K562 (cell line): ENCODE measurements around the gene CARM1. TPM values are rescaled to one million over a fixed set of nuclear protein-coding genes. Genes with fewer than 3 reads are reported as not detected.

Experiments
- BDP1 ChIP-seq: IDR thresholded peaks from 3 replicates; pipeline ENCODE4 v1.6.1; 2011; ENCODE audit not compliant: insufficient read length, insufficient read depth
- EWSR1 ChIP-seq: fragments of 450-650 bp; IDR thresholded peaks from 2 replicates; pipeline ENCODE4 v1.6.1; 2018; ENCODE audit warnings: borderline replicate concordance, mild to moderate bottlenecking, low read depth, moderate library complexity; ENCODE audit not compliant: partially characterized antibody
- KAT7 ChIP-seq: sonication (generic); formaldehyde crosslinking; IDR thresholded peaks from 2 replicates; pipeline ENCODE4 v1.8.0; 2022; ENCODE audit warnings: missing genetic modification reagents, mild to moderate bottlenecking, borderline replicate concordance
- NFE2L1 ChIP-seq: fragments of 450-650 bp; IDR thresholded peaks from 2 replicates; pipeline ENCODE4 v1.6.1; 2016; ENCODE audit warnings: missing genetic modification characterization, low read depth, mild to moderate bottlenecking, missing compliant biosample characterization, moderate library complexity, borderline replicate concordance
- POLR3A ChIP-seq: IDR thresholded peaks from 2 replicates; pipeline ENCODE4 v1.6.1; 2011; ENCODE audit warnings: borderline replicate concordance, mild to moderate bottlenecking, moderate library complexity; ENCODE audit not compliant: insufficient read length, insufficient read depth; ENCODE audit errors: extremely low read depth
- SIRT6 ChIP-seq: IDR thresholded peaks from one replicate; pipeline ENCODE4 v1.6.1; 2012; ENCODE audit warnings: low read depth, mild to moderate bottlenecking, control low read depth, inconsistent platforms, low read length, moderate library complexity
- ZBTB7A ChIP-seq: IDR thresholded peaks from 2 replicates; pipeline ENCODE4 v1.6.1; 2011; ENCODE audit warnings: low read depth, mild to moderate bottlenecking, low read length, moderate library complexity, borderline replicate concordance; ENCODE audit not compliant: control insufficient read depth
- ZNF75A ChIP-seq: fragments of 450-650 bp; formaldehyde crosslinking; IDR thresholded peaks from 2 replicates; pipeline ENCODE4 v1.4.0; 2020; ENCODE audit warnings: mild to moderate bottlenecking
- ZNF764 ChIP-seq: fragments of 250-450 bp; sonication (Bioruptor Pico); IDR thresholded peaks from 2 replicates; pipeline ENCODE4 v1.4.0; 2020; ENCODE audit warnings: low read depth, mild to moderate bottlenecking, moderate library complexity
- polyA plus RNA-seq, 8 experiments: library from polyadenylated mRNA; depleted of rRNA in 4 of 8; stranded (reverse) in 5 of 8; unstranded in 3 of 8; fragments of >200 nt; fragmentation: Nextera tagmentation in 2 of 8; fragmentation: Illumina TruSeq in 1 of 8; extraction: Ambion mirVana in 2 of 8; extraction: Trizol in 1 of 8; gene quantifications; 2 replicates each; pipeline versions ENCODE4 v1.2.1 to v1.2.3, GENCODE V29; 2011 to 2014; ENCODE audit warnings: inconsistent platforms in 1 of 8, missing spikeins in 1 of 8
- total RNA-seq, 7 experiments: library from RNA; depleted of rRNA in 6 of 7; stranded (reverse); fragments of >200 nt in 6 of 7; fragmentation: Illumina TruSeq in 2 of 7; extraction: Trizol in 2 of 7; gene quantifications; 2 replicates each; pipeline versions ENCODE4 v1.2.1 to v1.2.3, GENCODE V29; 2011 to 2021; ENCODE audit warnings: low replicate concordance in 1 of 7
- TF ChIP-seq, protein P1 (sequence below): fragments of 450-650 bp; IDR thresholded peaks from 2 replicates; pipeline ENCODE4 v1.7.1; 2018; ENCODE audit warnings: mild to moderate bottlenecking, low read depth; ENCODE audit not compliant: partially characterized antibody
- TF ChIP-seq, protein P2 (sequence below), 2 experiments: IDR thresholded peaks; 2 replicates each; pipeline ENCODE4 v1.6.1; 2012; ENCODE audit warnings: improper control_type of control experiment in 2 of 2, low read depth in 2 of 2, low read length in 2 of 2, borderline replicate concordance in 1 of 2
- TF ChIP-seq, protein P3 (sequence below): IDR thresholded peaks from 2 replicates; pipeline ENCODE4 v1.6.1; 2011; ENCODE audit warnings: borderline replicate concordance, low read depth, mild to moderate bottlenecking, moderate library complexity, low read length; ENCODE audit not compliant: insufficient read depth, poor library complexity, severe bottlenecking
- TF ChIP-seq, protein P4 (sequence below): sonication (generic); formaldehyde crosslinking; IDR thresholded peaks from 2 replicates; pipeline ENCODE4 v1.8.0; 2022; ENCODE audit warnings: mild to moderate bottlenecking, low read depth, missing genetic modification reagents
- TF ChIP-seq, protein P5 (sequence below): fragments of 250-450 bp; sonication (Bioruptor Pico); IDR thresholded peaks from 2 replicates; pipeline ENCODE4 v1.5.0; 2020; ENCODE audit warnings: mild to moderate bottlenecking, borderline replicate concordance

Gene CARM1
- total and polyA plus RNA-seq, 9 of the 15 experiments (the other 6 are each of a cell fraction or from before 2014, with no cell fraction given): 0.36 to 86.0 (median 29.7) TPM

DNA sequence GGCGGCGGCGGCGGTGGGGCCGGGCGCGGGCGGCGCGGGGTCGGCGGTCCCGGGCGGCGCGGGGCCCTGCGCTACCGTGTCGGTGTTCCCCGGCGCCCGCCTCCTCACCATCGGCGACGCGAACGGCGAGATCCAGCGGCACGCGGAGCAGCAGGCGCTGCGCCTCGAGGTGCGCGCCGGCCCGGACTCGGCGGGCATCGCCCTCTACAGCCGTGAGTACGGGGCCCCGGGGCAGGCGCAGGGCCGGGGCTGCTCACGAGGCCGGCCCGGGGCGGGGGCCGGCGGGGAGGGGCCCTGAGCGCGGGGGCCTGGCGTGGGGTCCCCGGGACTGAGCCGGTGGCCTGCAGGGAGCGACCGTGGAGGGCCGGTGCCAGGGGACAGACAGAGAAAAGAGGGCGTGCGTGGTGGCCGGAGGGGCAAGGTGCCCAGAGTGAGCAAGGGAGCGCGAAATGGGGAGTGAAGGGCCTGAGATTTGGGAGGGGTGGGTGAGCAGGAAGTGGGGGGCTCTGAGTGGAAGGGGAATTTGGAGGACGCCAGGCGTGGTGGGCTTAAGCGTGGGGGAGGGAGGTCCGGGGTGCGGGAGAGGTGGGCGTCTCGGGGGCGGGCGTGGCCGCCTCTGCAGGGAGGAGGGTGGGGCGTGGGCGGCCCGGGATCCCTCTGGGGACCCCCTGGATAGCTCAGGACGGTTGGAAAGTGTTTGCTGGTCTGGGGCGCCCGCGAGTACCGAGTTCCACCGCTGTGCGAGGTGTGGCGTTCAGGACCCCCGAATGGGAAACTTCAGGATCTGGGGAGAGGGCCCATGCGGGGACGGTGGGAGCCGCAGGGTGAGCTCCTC lies 575 bp downstream of the CARM1 start (continued):
- TF ChIP-seq, protein P1, sequence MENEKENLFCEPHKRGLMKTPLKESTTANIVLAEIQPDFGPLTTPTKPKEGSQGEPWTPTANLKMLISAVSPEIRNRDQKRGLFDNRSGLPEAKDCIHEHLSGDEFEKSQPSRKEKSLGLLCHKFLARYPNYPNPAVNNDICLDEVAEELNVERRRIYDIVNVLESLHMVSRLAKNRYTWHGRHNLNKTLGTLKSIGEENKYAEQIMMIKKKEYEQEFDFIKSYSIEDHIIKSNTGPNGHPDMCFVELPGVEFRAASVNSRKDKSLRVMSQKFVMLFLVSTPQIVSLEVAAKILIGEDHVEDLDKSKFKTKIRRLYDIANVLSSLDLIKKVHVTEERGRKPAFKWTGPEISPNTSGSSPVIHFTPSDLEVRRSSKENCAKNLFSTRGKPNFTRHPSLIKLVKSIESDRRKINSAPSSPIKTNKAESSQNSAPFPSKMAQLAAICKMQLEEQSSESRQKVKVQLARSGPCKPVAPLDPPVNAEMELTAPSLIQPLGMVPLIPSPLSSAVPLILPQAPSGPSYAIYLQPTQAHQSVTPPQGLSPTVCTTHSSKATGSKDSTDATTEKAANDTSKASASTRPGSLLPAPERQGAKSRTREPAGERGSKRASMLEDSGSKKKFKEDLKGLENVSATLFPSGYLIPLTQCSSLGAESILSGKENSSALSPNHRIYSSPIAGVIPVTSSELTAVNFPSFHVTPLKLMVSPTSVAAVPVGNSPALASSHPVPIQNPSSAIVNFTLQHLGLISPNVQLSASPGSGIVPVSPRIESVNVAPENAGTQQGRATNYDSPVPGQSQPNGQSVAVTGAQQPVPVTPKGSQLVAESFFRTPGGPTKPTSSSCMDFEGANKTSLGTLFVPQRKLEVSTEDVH: no peak
- TF ChIP-seq SIRT6: no peak
- no peak for TF ChIP-seq NFE2L1 (tag)
- no peak for TF ChIP-seq KAT7 (CRISPR knock-in tag)
- TF ChIP-seq, protein P2, sequence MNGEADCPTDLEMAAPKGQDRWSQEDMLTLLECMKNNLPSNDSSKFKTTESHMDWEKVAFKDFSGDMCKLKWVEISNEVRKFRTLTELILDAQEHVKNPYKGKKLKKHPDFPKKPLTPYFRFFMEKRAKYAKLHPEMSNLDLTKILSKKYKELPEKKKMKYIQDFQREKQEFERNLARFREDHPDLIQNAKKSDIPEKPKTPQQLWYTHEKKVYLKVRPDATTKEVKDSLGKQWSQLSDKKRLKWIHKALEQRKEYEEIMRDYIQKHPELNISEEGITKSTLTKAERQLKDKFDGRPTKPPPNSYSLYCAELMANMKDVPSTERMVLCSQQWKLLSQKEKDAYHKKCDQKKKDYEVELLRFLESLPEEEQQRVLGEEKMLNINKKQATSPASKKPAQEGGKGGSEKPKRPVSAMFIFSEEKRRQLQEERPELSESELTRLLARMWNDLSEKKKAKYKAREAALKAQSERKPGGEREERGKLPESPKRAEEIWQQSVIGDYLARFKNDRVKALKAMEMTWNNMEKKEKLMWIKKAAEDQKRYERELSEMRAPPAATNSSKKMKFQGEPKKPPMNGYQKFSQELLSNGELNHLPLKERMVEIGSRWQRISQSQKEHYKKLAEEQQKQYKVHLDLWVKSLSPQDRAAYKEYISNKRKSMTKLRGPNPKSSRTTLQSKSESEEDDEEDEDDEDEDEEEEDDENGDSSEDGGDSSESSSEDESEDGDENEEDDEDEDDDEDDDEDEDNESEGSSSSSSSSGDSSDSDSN (IDR thresholded peaks at IDR 0.05; ENCODE audit: borderline replicate concordance in 1 of 2, low read depth in 2 of 2, low read length in 2 of 2): 0 out of 4 replicates have a peak, but pooled peaks of 1 of the 2 experiments have one; percentile 32
- TF ChIP-seq, protein P3, sequence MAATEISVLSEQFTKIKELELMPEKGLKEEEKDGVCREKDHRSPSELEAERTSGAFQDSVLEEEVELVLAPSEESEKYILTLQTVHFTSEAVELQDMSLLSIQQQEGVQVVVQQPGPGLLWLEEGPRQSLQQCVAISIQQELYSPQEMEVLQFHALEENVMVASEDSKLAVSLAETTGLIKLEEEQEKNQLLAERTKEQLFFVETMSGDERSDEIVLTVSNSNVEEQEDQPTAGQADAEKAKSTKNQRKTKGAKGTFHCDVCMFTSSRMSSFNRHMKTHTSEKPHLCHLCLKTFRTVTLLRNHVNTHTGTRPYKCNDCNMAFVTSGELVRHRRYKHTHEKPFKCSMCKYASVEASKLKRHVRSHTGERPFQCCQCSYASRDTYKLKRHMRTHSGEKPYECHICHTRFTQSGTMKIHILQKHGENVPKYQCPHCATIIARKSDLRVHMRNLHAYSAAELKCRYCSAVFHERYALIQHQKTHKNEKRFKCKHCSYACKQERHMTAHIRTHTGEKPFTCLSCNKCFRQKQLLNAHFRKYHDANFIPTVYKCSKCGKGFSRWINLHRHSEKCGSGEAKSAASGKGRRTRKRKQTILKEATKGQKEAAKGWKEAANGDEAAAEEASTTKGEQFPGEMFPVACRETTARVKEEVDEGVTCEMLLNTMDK: no peak
- TF ChIP-seq EWSR1: no peak
- TF ChIP-seq ZNF764 (CRISPR knock-in tag): no peak
- TF ChIP-seq, protein P4, sequence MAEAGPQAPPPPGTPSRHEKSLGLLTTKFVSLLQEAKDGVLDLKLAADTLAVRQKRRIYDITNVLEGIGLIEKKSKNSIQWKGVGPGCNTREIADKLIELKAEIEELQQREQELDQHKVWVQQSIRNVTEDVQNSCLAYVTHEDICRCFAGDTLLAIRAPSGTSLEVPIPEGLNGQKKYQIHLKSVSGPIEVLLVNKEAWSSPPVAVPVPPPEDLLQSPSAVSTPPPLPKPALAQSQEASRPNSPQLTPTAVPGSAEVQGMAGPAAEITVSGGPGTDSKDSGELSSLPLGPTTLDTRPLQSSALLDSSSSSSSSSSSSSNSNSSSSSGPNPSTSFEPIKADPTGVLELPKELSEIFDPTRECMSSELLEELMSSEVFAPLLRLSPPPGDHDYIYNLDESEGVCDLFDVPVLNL (CRISPR knock-in tag): no peak
- TF ChIP-seq ZNF75A: no peak
- no peak for TF ChIP-seq POLR3A
- TF ChIP-seq, protein P5, sequence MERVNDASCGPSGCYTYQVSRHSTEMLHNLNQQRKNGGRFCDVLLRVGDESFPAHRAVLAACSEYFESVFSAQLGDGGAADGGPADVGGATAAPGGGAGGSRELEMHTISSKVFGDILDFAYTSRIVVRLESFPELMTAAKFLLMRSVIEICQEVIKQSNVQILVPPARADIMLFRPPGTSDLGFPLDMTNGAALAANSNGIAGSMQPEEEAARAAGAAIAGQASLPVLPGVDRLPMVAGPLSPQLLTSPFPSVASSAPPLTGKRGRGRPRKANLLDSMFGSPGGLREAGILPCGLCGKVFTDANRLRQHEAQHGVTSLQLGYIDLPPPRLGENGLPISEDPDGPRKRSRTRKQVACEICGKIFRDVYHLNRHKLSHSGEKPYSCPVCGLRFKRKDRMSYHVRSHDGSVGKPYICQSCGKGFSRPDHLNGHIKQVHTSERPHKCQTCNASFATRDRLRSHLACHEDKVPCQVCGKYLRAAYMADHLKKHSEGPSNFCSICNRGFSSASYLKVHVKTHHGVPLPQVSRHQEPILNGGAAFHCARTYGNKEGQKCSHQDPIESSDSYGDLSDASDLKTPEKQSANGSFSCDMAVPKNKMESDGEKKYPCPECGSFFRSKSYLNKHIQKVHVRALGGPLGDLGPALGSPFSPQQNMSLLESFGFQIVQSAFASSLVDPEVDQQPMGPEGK (CRISPR knock-in tag): no peak
- no peak for TF ChIP-seq BDP1
- peak; percentile 95 for TF ChIP-seq ZBTB7A
